Cardiac septum (tissue), 1 donor: ENCODE results near the gene DEFB116. TPM values are rescaled to one million over a fixed set of nuclear protein-coding genes. Genes with fewer than 3 reads are reported as not detected.
"Not testable (repeated sequence)": the region's sequence is repeated elsewhere in the genome, so short reads cannot be mapped to it uniquely, and the experiment has no call there.

ENCODE experiments used
- DNase-seq: peaks from one replicate; pipeline ENCODE4 v3.0.0-alpha.2; 2020; ENCODE audit warnings: low spot score
- intact Hi-C: fragments of 100-400 bp; cut with DNase I; formaldehyde crosslinking; loops from one replicate; pipeline ENCODE4 v1.14.0; 2022
- long read RNA-seq: library from polyadenylated mRNA; unstranded; transcript quantifications from one replicate; pipeline ENCODE4 v2.0.0, GENCODE V29; 2021
- total RNA-seq: library from RNA; stranded (reverse); fragmentation: NEBNext Ultra II Directional; extraction: Animal tissue kit (Norgen Biotek cat#: 25700); gene quantifications from one replicate; pipeline ENCODE4 v1.2.1, GENCODE V29; 2021
- donor health status: DM: no; HTN: no; CAD: no.

Gene DEFB116
- total RNA-seq = not detected
- long read RNA-seq = 0 reads

GRCh38 chr20:31308535-31309162 is at the start of gene DEFB116:
TSS of gene DEFB116 (minus strand) at chr20:31308585. CDS start at chr20:31308585, 0 bp downstream.
- intact Hi-C loops = no loop called here
- no peak for DNase-seq

- intact Hi-C loops = no loop called here
Measured at GRCh38 chr20:31355981-31356380, 47.6 kb upstream of the DEFB116 start.

GRCh38 chr20:31341470-31341869 is 33.1 kb upstream of the DEFB116 start:
- intact Hi-C loops = no loop called here
- no peak for DNase-seq

More at GRCh38 chr20:31355981-31356380, 47.6 kb upstream of the DEFB116 start:
- DNase-seq = no peak

GRCh38 chr20:31330893-31331292 is 22.5 kb upstream of the DEFB116 start:
- intact Hi-C loops = no loop called here
- DNase-seq = no peak

- intact Hi-C loops = no loop called here
- DNase-seq = no peak
Measured at GRCh38 chr20:31322504-31322903, 14.1 kb upstream of the DEFB116 start.

- DNase-seq, intact Hi-C loops: not testable (repeated sequence)
Measured at GRCh38 chr20:31284964-31285363, 23.4 kb downstream of the DEFB116 start.

- no peak for DNase-seq
- intact Hi-C loops = no loop called here
Measured at GRCh38 chr20:31278178-31278577, 30.2 kb downstream of the DEFB116 start.

GRCh38 chr20:31274441-31274840 is 33.9 kb downstream of the DEFB116 start:
- intact Hi-C loops = no loop called here
- no peak for DNase-seq

GRCh38 chr20:31260326-31260932 is 48.0 kb downstream of the DEFB116 start:
- intact Hi-C loops = no loop called here
- DNase-seq = no peak

GRCh38 chr20:31257364-31257763 is 51.0 kb downstream of the DEFB116 start, which contains the start of gene DEFB115:
TSS of gene DEFB115 (plus strand) at chr20:31257664. CDS start at chr20:31257664, 0 bp downstream.
- intact Hi-C loops = no loop called here
- DNase-seq = no peak

GRCh38 chr20:31256959-31257358 is 51.4 kb downstream of the DEFB116 start:
- intact Hi-C loops = no loop called here

More at GRCh38 chr20:31256959-31257358, 51.4 kb downstream of the DEFB116 start:
- no peak for DNase-seq

Other genes starting within 250 kb of the DEFB116 start
- gene DEFB115, start 50.9 kb downstream of the DEFB116 start, total RNA-seq = not detected
- not detected for gene DEFB118, start 60.0 kb upstream of the DEFB116 start, total RNA-seq
- not detected for gene DEFB119, start 82.0 kb upstream of the DEFB116 start, total RNA-seq
- not detected for gene DEFB121, start 97.6 kb upstream of the DEFB116 start, total RNA-seq
- gene DEFB123, start 132.0 kb upstream of the DEFB116 start, total RNA-seq = not detected
- not detected for gene DEFB124, start 166.5 kb upstream of the DEFB116 start, total RNA-seq
- gene REM1, start 166.7 kb upstream of the DEFB116 start, total RNA-seq = 2.1 TPM
- 43.7 TPM for gene HM13, start 205.9 kb upstream of the DEFB116 start, total RNA-seq